Endothelial cell of umbilical vein (primary cell): ENCODE measurements around the gene LATS2. TPM values are rescaled to one million over a fixed set of nuclear protein-coding genes. Genes with fewer than 3 reads are reported as not detected.

Experiments used
- BruUV-seq: library from RNA; stranded (reverse); fragments of 400-500 nt; replicated peaks from 2 replicates; lab custom pipeline; 2021; lab: Mats Ljungman, UMichigan
- CTCF ChIA-PET: fragments of 300-600, 350-600 bp; sonication (Branson Sonifier 250); formaldehyde crosslinking; loops from one replicate; lab custom pipeline; 2021; ENCODE audit warnings: antibody characterized with exemption, inconsistent platforms; lab: Charles Lee
- POLR2A ChIA-PET: fragments of 300-600, 350-600 bp; sonication (Branson Sonifier 250); formaldehyde crosslinking; loops from one replicate; lab custom pipeline; 2021; ENCODE audit warnings: antibody characterized with exemption, inconsistent platforms; lab: Charles Lee
- DNase-seq: peaks from one replicate; pipeline ENCODE4 v3.0.0-alpha.2; 2011; ENCODE audit warnings: low read depth, low spot score
- FAIRE-seq: peaks from 2 replicates; lab custom pipeline; 2011; peaks lifted over from hg19 to GRCh38; lab: Jason Lieb, UNC
- H2AFZ ChIP-seq: 2 replicates; pipeline ENCODE4 v1.6.0; 2012; ENCODE audit warnings: low read depth, low read length, control low read depth, inconsistent platforms
- H3K27ac ChIP-seq: 2 replicates; pipeline ENCODE4 v1.5.1; 2011; ENCODE audit warnings: low read depth, mild to moderate bottlenecking, control low read depth, low read length, moderate library complexity; ENCODE audit not compliant: insufficient read depth
- H3K27me3 ChIP-seq, 2 experiments: 2 replicates each; pipeline versions ENCODE4 v1.6.0 to v1.6.1; 2011; ENCODE audit warnings: low read length in 2 of 2, mixed read lengths in 1 of 2; ENCODE audit not compliant: control insufficient read depth in 2 of 2, insufficient read depth in 2 of 2
- H3K36me3 ChIP-seq, 2 experiments: 2 replicates in 1 of 2; 3 replicates in 1 of 2; pipeline ENCODE4 v1.5.1; 2011; ENCODE audit warnings: low read length in 2 of 2, mild to moderate bottlenecking in 1 of 2, moderate library complexity in 1 of 2; ENCODE audit not compliant: control insufficient read depth in 2 of 2, insufficient read depth in 2 of 2; ENCODE audit errors: extremely low read depth in 1 of 2
- H3K4me1 ChIP-seq: 3 replicates; pipeline ENCODE4 v1.5.1; 2011; ENCODE audit warnings: mild to moderate bottlenecking, low read length; ENCODE audit not compliant: control insufficient read depth, insufficient read depth; ENCODE audit errors: extremely low read depth
- H3K4me2 ChIP-seq: 2 replicates; pipeline ENCODE4 v1.6.1; 2011; ENCODE audit warnings: low read length, control low read depth, mixed read lengths; ENCODE audit not compliant: insufficient read depth
- H3K4me3 ChIP-seq, 3 experiments: fragments of 200-600 bp in 1 of 3; sonication (generic), shearing (Covaris generic) in 1 of 3; replicated peaks in 1 of 3; 2 replicates each; pipeline ENCODE4 v1.5.1; 2011 to 2016; ENCODE audit warnings: control low read depth in 3 of 3, low read length in 3 of 3, mild to moderate bottlenecking in 2 of 3, inconsistent platforms in 1 of 3, low read depth in 1 of 3, moderate library complexity in 1 of 3; ENCODE audit not compliant: insufficient read depth in 1 of 3
- H3K79me2 ChIP-seq: 2 replicates; pipeline ENCODE4 v1.6.0; 2012; ENCODE audit warnings: low read length, inconsistent platforms; ENCODE audit not compliant: control insufficient read depth, insufficient read depth
- H3K9ac ChIP-seq: replicated peaks from 2 replicates; pipeline ENCODE3; 2011; ENCODE audit warnings: low read length, control low read depth; ENCODE audit not compliant: insufficient read depth; ENCODE audit errors: extremely low read depth
- H3K9me1 ChIP-seq: replicated peaks from 3 replicates; pipeline ENCODE4 v1.6.0; 2011; ENCODE audit warnings: mild to moderate bottlenecking, low read length; ENCODE audit not compliant: control insufficient read depth, insufficient read depth; ENCODE audit errors: extremely low read depth
- H3K9me3 ChIP-seq: replicated peaks from 2 replicates; pipeline ENCODE4 v1.5.1; 2012; ENCODE audit warnings: low read length, inconsistent platforms; ENCODE audit not compliant: control insufficient read depth, insufficient read depth
- H4K20me1 ChIP-seq: replicated peaks from 2 replicates; pipeline ENCODE3; 2011; ENCODE audit warnings: mild to moderate bottlenecking, low read length; ENCODE audit not compliant: control insufficient read depth, insufficient read depth; ENCODE audit errors: extremely low read depth
- EZH2 ChIP-seq: IDR thresholded peaks from 2 replicates; pipeline ENCODE4 v1.6.1; 2012; ENCODE audit warnings: borderline replicate concordance, low read depth, mild to moderate bottlenecking, moderate library complexity, low read length, inconsistent platforms; ENCODE audit not compliant: severe bottlenecking
- FOS ChIP-seq: IDR thresholded peaks from 2 replicates; pipeline ENCODE4 v1.6.1; 2011; ENCODE audit warnings: mild to moderate bottlenecking, low read length, moderate library complexity, borderline replicate concordance; ENCODE audit not compliant: insufficient read depth
- GATA2 ChIP-seq: IDR thresholded peaks from 2 replicates; pipeline ENCODE4 v1.7.0; 2011; ENCODE audit warnings: low read depth, mild to moderate bottlenecking, moderate library complexity, mixed read lengths, low read length; ENCODE audit not compliant: insufficient read length, insufficient read depth
- JUN ChIP-seq: IDR thresholded peaks from 2 replicates; pipeline ENCODE4 v1.6.1; 2011; ENCODE audit warnings: borderline replicate concordance, low read depth; ENCODE audit not compliant: insufficient read length, insufficient read depth
- MYC ChIP-seq: IDR thresholded peaks from one replicate; pipeline ENCODE4 v1.6.1; 2011; ENCODE audit warnings: mild to moderate bottlenecking, low read depth, low read length
- POLR2A ChIP-seq: IDR thresholded peaks from 2 replicates; pipeline ENCODE4 v1.6.1; 2012; ENCODE audit warnings: low read depth, mild to moderate bottlenecking, control low read depth, low read length
- POLR2AphosphoS5 ChIP-seq: IDR thresholded peaks from 2 replicates; pipeline ENCODE4 v1.6.1; 2012; ENCODE audit warnings: low read depth, mild to moderate bottlenecking, control low read depth, low read length, moderate library complexity; ENCODE audit not compliant: insufficient read depth
- dilution Hi-C: fragments of 300-500 bp; cut with MboI; formaldehyde crosslinking; loops from one replicate; pipeline ENCODE4 v1.15.0; 2019; ENCODE audit warnings: low sequenced_read_pairs; ENCODE audit not compliant: extremely low pct_ligation_motif_present
- intact Hi-C: fragments of 100-400 bp; cut with micrococcal nuclease; formaldehyde crosslinking; loops from one replicate; pipeline ENCODE4 v1.10.0; 2022
- polyA plus RNA-seq, 4 experiments: library from polyadenylated mRNA; depleted of rRNA in 3 of 4; stranded (reverse) in 3 of 4; unstranded in 1 of 4; fragments of >200 nt; gene quantifications; 2 replicates each; pipeline versions ENCODE4 v1.2.1 to v1.2.3, GENCODE V29; 2011 to 2012; ENCODE audit warnings: missing spikeins in 1 of 4
- total RNA-seq: library from RNA; stranded (reverse); gene quantifications from 2 replicates; pipeline ENCODE4 v1.2.3, GENCODE V29; 2021
- TF ChIP-seq, protein P1 (sequence below), 2 donors: IDR thresholded peaks; 1 replicate in 1 of 2; 2 replicates in 1 of 2; pipeline ENCODE4 v1.5.1; 2011; ENCODE audit warnings: low read length in 2 of 2, mild to moderate bottlenecking in 2 of 2, moderate library complexity in 2 of 2, control low read depth in 1 of 2, inconsistent platforms in 1 of 2, low read depth in 1 of 2; ENCODE audit not compliant: insufficient read depth in 1 of 2; ENCODE audit errors: extremely low read depth in 1 of 2
- TF ChIP-seq, protein P2 (sequence below): IDR thresholded peaks from 2 replicates; pipeline ENCODE4 v1.6.1; 2011; ENCODE audit not compliant: insufficient read depth, insufficient read length

Gene LATS2
- total and polyA plus RNA-seq, 2 donors (not counting 3 experiments of a cell fraction or from before 2014, with no cell fraction given), result 33.5 to 67.6 TPM

DNA sequence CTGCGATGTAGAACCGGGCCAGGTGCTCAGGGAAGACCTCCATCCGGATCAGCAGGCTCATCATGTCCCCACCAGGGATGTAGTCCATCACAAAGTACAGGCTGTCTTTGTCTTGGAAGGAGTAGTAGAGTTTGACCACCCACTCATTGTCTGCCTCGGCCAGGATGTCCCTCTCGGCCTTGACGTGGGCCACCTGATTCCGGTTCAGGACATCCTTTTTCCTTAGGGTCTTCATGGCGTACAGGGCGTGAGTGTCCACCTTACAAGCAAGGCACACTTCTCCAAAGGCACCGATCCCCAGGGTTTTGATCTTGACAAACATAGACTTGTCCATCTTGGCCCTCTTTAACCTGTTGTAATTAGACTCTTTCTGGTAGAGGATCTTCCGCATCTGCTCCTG is 78.0 kb downstream of the LATS2 start:
- Histone ChIP-seq H4K20me1 (no peaks in the 10 kb centered on the region), H3K79me2 (peaks cover 77% of the 10 kb centered on the region), H3K9me1 (no peaks in the 10 kb centered on the region), H3K4me1 (no peaks in the 10 kb centered on the region), H2AFZ (no peak overlapping the region), H3K27ac (no peak overlapping the region), H3K4me2 (no peak overlapping the region), H3K4me3 (no peak overlapping the region), H3K9ac (no peak overlapping the region), H3K9me3 (no peaks in the 10 kb centered on the region), H3K27me3 (no peaks in the 10 kb centered on the region), H3K36me3 (peaks cover 40 to 49% of the 10 kb centered on the region in 2 experiments)
- no TSS peak for BruUV-seq
- ChIA-PET POLR2A (no interaction called here), CTCF (interaction anchor here (1.4 kb wide), 1 partner anchor 40 kb away, joined by 6 read pairs; no protein-coding TSS in a partner anchor)
- intact Hi-C loops, result no loop called here
- DNase-seq, result no peak
- dilution Hi-C loops, result no loop called here
- no peak for FAIRE-seq
- TF ChIP-seq MYC, result no peak
- no peak for TF ChIP-seq FOS
- TF ChIP-seq POLR2A, result no peak
- no peak for TF ChIP-seq POLR2AphosphoS5
- TF ChIP-seq GATA2, result no peak
- TF ChIP-seq, protein P1, sequence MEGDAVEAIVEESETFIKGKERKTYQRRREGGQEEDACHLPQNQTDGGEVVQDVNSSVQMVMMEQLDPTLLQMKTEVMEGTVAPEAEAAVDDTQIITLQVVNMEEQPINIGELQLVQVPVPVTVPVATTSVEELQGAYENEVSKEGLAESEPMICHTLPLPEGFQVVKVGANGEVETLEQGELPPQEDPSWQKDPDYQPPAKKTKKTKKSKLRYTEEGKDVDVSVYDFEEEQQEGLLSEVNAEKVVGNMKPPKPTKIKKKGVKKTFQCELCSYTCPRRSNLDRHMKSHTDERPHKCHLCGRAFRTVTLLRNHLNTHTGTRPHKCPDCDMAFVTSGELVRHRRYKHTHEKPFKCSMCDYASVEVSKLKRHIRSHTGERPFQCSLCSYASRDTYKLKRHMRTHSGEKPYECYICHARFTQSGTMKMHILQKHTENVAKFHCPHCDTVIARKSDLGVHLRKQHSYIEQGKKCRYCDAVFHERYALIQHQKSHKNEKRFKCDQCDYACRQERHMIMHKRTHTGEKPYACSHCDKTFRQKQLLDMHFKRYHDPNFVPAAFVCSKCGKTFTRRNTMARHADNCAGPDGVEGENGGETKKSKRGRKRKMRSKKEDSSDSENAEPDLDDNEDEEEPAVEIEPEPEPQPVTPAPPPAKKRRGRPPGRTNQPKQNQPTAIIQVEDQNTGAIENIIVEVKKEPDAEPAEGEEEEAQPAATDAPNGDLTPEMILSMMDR (IDR thresholded peaks at IDR 0.05; ENCODE audit: extremely low read depth in 1 of 2, insufficient read depth in 1 of 2, low read depth in 1 of 2, low read length in 2 of 2), result no peak
- no peak for TF ChIP-seq JUN
- TF ChIP-seq, protein P2, sequence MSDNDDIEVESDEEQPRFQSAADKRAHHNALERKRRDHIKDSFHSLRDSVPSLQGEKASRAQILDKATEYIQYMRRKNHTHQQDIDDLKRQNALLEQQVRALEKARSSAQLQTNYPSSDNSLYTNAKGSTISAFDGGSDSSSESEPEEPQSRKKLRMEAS, result no peak
- TF ChIP-seq EZH2, result no peak
